HL-60 (cell line): ENCODE measurements around the gene CTNNAL1.

ENCODE experiments used
- GABPA ChIP-seq: IDR thresholded peaks from 2 replicates; pipeline ENCODE4 v1.6.1; 2012; ENCODE audit warnings: low read depth
- POLR2AphosphoS5 ChIP-seq: IDR thresholded peaks from 2 replicates; pipeline ENCODE4 v1.6.1; 2012; ENCODE audit warnings: low read depth
- REST ChIP-seq: IDR thresholded peaks from 2 replicates; pipeline ENCODE4 v1.6.1; 2012; ENCODE audit warnings: low read depth; ENCODE audit not compliant: insufficient replicate concordance
- SPI1 ChIP-seq: IDR thresholded peaks from 2 replicates; pipeline ENCODE4 v1.6.1; 2012; ENCODE audit warnings: low read depth, mild to moderate bottlenecking, borderline replicate concordance
- TF ChIP-seq, protein P1 (sequence below): IDR thresholded peaks from one replicate; pipeline ENCODE4 v1.5.1; 2011; ENCODE audit warnings: low read length, control low read depth, inconsistent platforms; ENCODE audit not compliant: insufficient read depth

- TF ChIP-seq, protein P1, sequence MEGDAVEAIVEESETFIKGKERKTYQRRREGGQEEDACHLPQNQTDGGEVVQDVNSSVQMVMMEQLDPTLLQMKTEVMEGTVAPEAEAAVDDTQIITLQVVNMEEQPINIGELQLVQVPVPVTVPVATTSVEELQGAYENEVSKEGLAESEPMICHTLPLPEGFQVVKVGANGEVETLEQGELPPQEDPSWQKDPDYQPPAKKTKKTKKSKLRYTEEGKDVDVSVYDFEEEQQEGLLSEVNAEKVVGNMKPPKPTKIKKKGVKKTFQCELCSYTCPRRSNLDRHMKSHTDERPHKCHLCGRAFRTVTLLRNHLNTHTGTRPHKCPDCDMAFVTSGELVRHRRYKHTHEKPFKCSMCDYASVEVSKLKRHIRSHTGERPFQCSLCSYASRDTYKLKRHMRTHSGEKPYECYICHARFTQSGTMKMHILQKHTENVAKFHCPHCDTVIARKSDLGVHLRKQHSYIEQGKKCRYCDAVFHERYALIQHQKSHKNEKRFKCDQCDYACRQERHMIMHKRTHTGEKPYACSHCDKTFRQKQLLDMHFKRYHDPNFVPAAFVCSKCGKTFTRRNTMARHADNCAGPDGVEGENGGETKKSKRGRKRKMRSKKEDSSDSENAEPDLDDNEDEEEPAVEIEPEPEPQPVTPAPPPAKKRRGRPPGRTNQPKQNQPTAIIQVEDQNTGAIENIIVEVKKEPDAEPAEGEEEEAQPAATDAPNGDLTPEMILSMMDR = no peak
- TF ChIP-seq SPI1 (no peak), POLR2AphosphoS5 (no peak), GABPA (no peak), REST (no peak)
Measured at GRCh38 chr9:108910914-108911313, 102.4 kb downstream of the CTNNAL1 start.
